GM21528 (cell line): ENCODE measurements around the gene AMHR2.
"Not testable (repeated sequence)": the region's sequence is repeated elsewhere in the genome, so short reads cannot be mapped to it uniquely, and the experiment has no call there.

Experiments used
- ATAC-seq: cut with Tn5 transposase; IDR thresholded peaks from one replicate; pipeline ENCODE4 v1.9.1; 2021; ENCODE audit warnings: mild to moderate bottlenecking, moderate library complexity; ENCODE audit not compliant: unreplicated experiment, low FRiP score

Gene AMHR2

GRCh38 chr12:53423597-53423996 lies at the start of gene AMHR2:
Gene AMHR2 (plus strand): TSS chr12:53423855. CDS start chr12:53423935, 80 bp downstream.
- no peak for ATAC-seq

GRCh38 chr12:53374277-53374676 lies 49.4 kb upstream of the AMHR2 start:
- not testable (repeated sequence) for ATAC-seq

- no peak for ATAC-seq
Observed at GRCh38 chr12:53376747-53377146, 46.9 kb upstream of the AMHR2 start.

GRCh38 chr12:53378222-53378621 lies 45.4 kb upstream of the AMHR2 start:
- no peak for ATAC-seq

- no peak for ATAC-seq
Observed at GRCh38 chr12:53378724-53379388, 44.8 kb upstream of the AMHR2 start.

- peak; percentile 73 for ATAC-seq
Observed at GRCh38 chr12:53379389-53380103, 44.1 kb upstream of the AMHR2 start.

GRCh38 chr12:53380104-53380793 lies 43.4 kb upstream of the AMHR2 start, which contains the start of gene SP1:
Gene SP1 (plus strand): TSS chr12:53380176. CDS start chr12:53380292, 116 bp downstream.
- peak; percentile 27 for ATAC-seq

- no peak for ATAC-seq
Observed at GRCh38 chr12:53380794-53381730, 42.6 kb upstream of the AMHR2 start.

GRCh38 chr12:53381731-53382630 lies 41.7 kb upstream of the AMHR2 start:
- ATAC-seq = no peak

- ATAC-seq = no peak
Observed at GRCh38 chr12:53383258-53383657, 40.4 kb upstream of the AMHR2 start.

- ATAC-seq = not testable (repeated sequence)
Observed at GRCh38 chr12:53386381-53386780, 37.3 kb upstream of the AMHR2 start.

GRCh38 chr12:53388932-53389331 lies 34.7 kb upstream of the AMHR2 start:
- ATAC-seq = no peak

GRCh38 chr12:53389702-53390101 lies 34.0 kb upstream of the AMHR2 start:
- ATAC-seq = no peak

- no peak for ATAC-seq
Observed at GRCh38 chr12:53391724-53392123, 31.9 kb upstream of the AMHR2 start.

GRCh38 chr12:53399896-53400295 lies 23.8 kb upstream of the AMHR2 start:
- no peak for ATAC-seq

- ATAC-seq = not testable (repeated sequence)
Observed at GRCh38 chr12:53402351-53402750, 21.3 kb upstream of the AMHR2 start.

- ATAC-seq = no peak
Observed at GRCh38 chr12:53402871-53403270, 20.8 kb upstream of the AMHR2 start.

- no peak for ATAC-seq
Observed at GRCh38 chr12:53410951-53411350, 12.7 kb upstream of the AMHR2 start.

- ATAC-seq = no peak
Observed at GRCh38 chr12:53413485-53414204, 10.0 kb upstream of the AMHR2 start.
